Activated CD8-positive, alpha-beta memory T cell treated with anti-CD3 and anti-CD28 coated beads, Interleukin-2, amount 50 U/mL, for 48 hours (primary cell): ENCODE results near the gene PCDHA3.
"Not testable (repeated sequence)": the region's sequence is repeated elsewhere in the genome, so short reads cannot be mapped to it uniquely, and the experiment has no call there.

ENCODE experiments used
- DNase-seq: peaks from one replicate; pipeline ENCODE4 v3.0.0-alpha.2; 2020

Gene PCDHA3

GRCh38 chr5:140800816-140801493 is at the start of gene PCDHA3:
Gene PCDHA3, plus strand, starts transcription at chr5:140801057.
- no peak for DNase-seq

- no peak for DNase-seq
Observed at GRCh38 chr5:140753561-140753960, 47.3 kb upstream of the PCDHA3 start.

DNA sequence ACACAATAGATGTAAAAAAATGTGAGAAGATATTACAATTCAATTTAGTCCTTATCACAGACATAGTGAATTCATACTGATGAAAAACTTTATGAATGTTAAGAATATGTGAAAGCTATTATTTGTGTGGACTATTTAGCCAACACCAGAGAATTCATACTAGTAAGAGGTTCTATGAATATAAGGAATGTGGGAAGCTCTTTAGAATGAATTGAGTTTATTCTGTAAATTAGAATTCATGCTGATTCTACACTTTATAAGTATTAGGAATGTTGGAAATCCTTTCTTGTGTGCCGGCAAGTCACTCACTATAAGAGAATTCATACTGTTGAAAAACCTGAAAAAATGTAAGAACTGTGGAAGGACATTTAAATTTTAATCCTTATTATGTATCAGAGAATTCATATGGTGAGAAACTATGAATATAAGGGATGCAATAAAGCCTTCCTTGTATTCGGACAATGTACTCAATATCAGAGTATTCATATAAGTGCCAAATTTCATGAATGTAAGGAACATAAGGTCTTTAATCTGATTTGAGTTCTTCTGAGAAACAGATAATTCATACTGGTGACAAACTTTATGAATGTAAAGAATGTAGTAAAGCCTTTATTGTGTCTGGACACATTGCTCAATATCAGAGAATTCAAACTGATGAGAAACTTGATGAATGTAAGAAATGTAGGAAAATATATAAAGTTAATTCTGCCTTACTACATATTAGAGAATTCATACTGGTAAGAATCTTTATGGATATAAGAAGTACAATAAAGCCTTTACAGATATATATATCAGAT is 36.5 kb upstream of the PCDHA3 start:
- DNase-seq, result no peak

GRCh38 chr5:140767444-140767843 is 33.4 kb upstream of the PCDHA3 start:
- DNase-seq, result no peak

DNA sequence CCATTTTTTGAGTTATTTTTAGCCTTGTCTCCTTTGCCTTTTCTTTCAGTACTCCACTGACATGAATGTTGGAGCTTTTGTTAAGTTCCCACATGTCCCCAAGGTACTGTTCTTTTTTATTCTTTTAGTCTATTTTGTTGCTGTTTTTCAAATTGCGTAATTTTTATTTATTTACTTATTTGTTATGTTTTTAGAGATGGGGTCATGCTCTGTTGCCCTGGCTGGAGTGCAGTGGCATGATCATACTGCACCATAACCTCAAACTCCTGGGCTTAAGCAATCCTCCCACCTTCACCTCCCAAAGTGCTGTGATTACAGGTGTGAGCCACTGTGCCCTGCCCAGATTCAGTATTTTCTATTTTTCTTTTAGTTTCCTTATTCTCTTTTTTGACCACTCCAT is 20.3 kb upstream of the PCDHA3 start:
- DNase-seq, result no peak

GRCh38 chr5:140785905-140786686 is 14.8 kb upstream of the PCDHA3 start, which contains the start of gene PCDHA1:
Gene PCDHA1, plus strand, starts transcription at chr5:140786140.
- DNase-seq, result no peak

DNA sequence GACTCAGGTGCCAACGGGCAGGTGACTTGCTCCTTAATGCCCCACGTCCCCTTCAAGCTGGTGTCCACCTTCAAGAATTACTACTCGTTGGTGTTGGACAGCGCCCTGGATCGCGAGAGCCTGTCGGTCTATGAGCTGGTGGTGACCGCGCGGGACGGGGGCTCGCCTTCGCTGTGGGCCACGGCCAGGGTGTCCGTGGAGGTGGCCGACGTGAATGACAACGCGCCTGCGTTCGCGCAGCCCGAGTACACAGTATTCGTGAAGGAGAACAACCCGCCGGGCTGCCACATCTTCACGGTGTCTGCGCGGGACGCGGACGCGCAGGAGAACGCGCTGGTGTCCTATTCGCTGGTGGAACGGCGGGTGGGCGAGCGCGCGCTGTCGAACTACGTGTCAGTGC is 13.4 kb upstream of the PCDHA3 start:
- DNase-seq, result not testable (repeated sequence)

DNA sequence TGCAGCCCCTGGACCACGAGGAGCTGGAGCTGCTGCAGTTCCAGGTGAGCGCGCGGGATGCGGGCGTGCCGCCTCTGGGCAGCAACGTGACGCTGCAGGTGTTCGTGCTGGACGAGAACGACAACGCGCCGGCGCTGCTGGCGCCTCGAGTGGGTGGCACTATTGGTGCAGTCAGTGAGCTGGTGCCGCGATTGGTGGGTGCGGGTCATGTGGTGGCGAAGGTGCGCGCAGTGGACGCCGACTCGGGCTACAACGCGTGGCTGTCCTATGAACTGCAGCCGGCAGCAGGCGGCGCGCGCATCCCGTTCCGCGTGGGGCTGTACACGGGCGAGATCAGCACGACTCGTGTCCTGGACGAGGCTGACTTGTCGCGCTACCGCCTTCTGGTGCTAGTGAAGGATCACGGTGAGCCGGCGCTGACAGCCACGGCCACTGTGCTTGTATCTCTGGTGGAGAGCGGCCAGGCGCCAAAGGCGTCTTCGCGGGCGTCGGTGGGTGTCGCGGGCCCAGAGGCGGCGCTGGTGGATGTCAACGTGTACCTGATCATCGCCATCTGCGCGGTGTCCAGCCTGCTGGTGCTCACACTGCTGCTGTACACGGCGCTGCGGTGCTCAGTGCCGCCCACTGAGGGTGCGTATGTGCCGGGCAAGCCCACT is 12.9 kb upstream of the PCDHA3 start:
- not testable (repeated sequence) for DNase-seq

DNA sequence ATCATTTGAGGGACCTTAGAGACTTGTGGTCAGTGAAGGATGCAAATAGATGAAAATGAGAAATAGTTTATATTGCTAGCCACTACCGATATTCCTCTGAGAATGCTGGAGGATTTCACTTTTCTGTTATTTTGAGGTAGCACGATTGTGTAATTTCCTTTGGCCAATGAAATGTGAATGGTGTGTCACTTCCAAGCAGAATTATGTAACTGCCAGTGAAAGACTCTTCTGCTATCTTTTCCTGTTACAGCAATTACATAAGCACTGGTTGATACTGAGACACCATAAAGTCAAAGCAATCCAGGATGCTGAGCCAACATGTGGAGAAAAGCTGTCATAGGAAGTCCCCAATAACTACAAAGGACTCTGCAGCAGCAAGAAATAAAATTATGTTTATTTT is 9.8 kb upstream of the PCDHA3 start:
- DNase-seq, result no peak

DNA sequence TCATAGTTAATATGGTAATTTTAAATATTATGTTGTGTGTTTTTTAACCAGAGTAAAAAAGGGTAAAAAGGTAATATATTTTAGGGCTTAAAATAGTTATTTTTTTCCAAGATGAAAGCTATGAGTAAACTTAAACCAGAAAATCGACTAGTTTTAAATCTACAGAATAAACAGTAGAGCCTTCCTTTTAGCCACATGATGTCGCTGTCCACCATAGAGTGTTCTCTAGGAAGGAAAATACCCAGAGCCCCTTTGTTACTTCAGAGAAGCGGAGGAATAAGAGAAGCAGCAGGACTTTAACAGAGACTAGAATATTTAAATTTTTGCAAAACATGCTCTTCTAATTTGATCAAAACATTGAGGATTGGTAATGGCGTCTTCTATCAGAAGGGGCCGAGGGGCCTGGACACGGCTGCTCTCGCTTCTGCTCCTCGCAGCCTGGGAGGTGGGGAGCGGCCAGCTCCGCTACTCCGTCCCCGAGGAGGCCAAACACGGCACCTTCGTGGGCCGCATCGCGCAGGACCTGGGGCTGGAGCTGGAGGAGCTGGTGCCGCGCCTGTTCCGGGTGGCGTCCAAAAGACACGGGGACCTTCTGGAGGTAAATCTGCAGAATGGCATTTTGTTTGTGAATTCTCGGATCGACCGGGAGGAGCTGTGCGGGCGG is 6.1 kb upstream of the PCDHA3 start, which contains the start of gene PCDHA2:
TSS of gene PCDHA2 (plus strand) at position 258 of the 664 bp plus-strand sequence.
- DNase-seq, result no peak

DNA sequence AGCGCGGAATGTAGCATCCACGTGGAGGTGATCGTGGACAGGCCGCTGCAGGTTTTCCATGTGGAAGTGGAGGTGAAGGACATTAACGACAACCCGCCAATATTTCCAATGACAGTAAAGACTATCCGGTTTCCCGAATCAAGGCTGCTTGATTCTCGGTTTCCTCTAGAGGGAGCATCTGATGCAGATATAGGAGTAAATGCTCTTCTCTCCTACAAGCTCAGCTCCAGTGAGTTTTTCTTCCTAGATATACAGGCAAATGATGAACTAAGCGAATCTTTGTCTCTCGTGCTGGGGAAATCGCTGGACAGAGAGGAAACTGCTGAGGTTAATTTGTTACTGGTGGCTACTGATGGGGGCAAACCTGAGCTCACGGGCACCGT is 5.6 kb upstream of the PCDHA3 start:
- DNase-seq, result no peak

DNA sequence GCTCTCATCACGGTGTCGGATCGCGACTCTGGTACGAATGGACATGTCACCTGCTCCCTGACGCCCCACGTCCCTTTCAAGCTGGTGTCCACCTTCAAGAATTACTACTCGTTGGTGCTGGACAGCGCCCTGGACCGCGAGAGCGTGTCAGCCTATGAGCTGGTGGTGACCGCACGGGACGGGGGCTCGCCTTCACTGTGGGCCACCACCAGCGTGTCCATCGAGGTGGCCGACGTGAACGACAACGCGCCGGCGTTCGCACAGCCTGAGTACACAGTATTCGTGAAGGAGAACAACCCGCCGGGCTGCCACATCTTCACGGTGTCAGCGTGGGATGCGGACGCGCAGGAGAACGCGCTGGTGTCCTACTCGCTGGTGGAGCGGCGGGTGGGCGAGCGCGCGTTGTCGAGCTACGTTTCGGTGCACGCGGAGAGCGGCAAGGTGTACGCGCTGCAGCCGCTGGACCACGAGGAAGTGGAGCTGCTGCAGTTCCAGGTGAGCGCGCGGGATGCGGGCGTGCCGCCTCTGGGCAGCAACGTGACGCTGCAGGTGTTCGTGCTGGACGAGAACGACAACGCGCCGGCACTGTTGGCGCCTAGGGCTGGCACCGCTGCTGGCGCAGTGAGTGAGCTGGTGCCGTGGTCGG is 4.7 kb upstream of the PCDHA3 start:
- DNase-seq, result not testable (repeated sequence)

GRCh38 chr5:140796718-140797095 is 4.2 kb upstream of the PCDHA3 start:
- no peak for DNase-seq

DNA sequence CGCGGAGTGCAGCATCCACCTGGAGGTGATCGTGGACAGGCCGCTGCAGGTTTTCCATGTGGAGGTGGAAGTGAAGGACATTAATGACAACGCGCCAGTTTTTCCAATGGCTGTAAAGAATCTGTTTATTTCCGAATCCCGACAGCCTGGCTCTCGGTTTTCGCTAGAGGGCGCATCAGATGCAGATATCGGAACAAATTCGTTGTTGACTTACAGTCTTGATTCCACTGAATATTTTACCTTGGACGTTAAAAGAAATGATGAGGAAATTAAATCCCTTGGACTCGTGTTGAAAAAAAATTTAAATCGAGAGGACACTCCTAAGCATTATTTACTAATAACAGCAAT is 611 bp downstream of the PCDHA3 start:
- no peak for DNase-seq

GRCh38 chr5:140802381-140802780 is 1.5 kb downstream of the PCDHA3 start:
- DNase-seq, result not testable (repeated sequence)

DNA sequence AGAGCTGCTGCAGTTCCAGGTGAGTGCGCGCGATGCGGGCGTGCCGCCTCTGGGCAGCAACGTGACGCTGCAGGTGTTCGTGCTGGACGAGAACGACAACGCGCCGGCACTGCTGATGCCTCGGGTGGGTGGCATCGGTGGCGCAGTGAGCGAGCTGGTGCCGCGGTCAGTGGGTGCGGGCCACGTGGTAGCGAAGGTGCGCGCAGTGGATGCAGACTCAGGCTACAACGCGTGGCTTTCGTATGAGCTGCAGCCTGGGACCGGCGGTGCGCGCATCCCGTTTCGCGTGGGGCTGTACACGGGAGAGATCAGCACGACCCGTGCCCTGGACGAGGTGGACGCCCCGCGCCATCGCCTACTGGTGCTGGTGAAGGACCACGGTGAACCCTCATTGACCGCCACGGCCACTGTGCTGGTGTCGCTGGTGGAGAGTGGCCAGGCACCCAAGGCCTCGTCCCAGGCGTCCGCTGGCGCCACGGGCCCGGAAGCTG is 2.0 kb downstream of the PCDHA3 start:
- no peak for DNase-seq

DNA sequence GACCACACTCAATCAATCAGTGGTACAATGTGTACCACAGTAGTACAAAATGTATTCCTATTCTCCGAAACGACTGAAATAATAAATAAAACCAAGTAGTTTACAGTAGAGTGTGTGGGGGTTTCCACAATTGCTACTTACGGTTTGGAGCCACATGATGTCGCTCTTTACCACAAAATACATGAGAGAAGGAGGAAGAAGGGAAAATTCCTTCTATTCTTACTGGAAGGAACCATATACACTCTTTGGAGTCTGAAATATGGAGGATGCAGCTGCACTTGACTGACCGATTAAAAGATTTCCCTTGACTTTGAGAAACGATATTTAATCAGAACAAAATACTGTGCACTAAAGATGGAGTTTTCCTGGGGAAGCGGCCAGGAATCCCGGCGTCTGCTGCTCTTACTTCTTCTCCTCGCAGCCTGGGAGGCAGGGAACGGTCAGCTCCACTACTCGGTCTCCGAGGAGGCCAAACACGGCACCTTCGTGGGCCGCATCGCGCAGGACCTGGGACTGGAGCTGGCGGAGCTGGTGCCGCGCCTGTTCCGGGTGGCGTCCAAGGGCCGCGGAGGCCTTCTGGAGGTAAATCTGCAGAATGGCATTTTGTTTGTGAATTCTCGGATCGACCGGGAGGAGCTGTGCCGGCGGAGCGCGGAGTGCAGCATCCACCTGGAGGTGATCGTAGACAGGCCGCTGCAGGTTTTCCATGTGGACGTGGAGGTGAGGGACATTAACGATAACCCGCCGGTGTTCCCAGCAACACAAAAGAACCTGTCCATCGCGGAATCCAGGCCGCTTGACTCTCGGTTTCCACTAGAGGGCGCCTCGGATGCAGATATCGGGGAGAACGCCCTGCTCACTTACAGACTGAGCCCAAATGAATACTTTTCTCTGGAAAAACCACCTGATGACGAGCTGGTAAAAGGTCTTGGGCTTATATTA is 6.2 kb downstream of the PCDHA3 start, which contains the start of gene PCDHA4:
TSS of gene PCDHA4 (plus strand) at position 235 of the 942 bp plus-strand sequence.
- no peak for DNase-seq

DNA sequence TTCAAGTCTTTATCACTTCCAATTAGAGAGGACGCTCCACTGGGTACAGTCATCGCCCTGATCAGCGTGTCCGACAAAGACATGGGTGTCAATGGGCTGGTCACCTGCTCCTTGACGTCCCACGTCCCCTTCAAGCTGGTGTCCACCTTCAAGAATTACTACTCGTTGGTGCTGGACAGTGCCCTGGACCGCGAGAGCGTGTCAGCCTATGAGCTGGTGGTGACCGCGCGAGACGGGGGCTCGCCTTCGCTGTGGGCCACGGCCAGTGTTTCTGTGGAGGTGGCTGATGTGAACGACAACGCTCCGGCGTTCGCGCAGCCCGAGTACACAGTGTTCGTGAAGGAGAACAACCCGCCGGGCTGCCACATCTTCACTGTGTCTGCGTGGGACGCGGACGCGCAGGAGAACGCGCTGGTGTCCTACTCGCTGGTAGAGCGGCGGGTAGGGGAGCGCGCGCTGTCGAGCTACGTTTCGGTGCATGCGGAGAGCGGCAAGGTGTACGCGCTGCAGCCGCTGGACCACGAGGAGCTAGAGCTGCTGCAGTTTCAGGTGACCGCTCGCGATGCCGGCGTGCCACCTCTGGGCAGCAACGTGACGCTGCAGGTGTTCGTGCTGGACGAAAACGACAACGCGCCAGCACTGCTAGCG is 7.5 kb downstream of the PCDHA3 start:
- not testable (repeated sequence) for DNase-seq

DNA sequence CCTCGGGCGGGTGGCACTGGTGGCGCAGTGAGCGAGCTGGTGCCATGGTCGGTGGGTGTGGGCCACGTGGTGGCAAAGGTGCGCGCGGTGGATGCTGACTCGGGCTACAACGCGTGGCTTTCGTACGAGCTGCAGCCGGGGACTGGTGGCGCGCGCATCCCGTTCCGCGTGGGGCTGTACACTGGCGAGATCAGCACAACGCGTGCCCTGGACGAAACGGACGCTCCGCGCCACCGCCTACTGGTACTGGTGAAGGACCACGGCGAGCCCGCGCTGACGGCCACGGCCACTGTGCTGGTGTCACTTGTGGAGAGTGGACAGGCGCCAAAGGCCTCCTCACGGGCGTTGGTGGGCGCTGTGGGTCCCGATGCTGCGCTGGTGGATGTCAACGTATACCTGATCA is 8.0 kb downstream of the PCDHA3 start:
- DNase-seq, result no peak
